ENCODE data around the gene XG.
"Not testable (repeated sequence)": the region's sequence is repeated elsewhere in the genome, so short reads cannot be mapped to it uniquely, and the experiment has no call there.

XG gene

GRCh38 chrX:2723286-2723879 lies 28.5 kb upstream of the XG start:
- H3K4me3 ChIP-seq, result no peak overlapping the region
- no peaks in the 10 kb centered on the region for H3K27me3 ChIP-seq
- peaks cover 97 to 99% (median 98%) of the 10 kb centered on the region in 3 donors for H3K36me3 ChIP-seq
- H3K27ac ChIP-seq, result no peak overlapping the region
- H3K9me3 ChIP-seq, result no peaks in the 10 kb centered on the region
- intact Hi-C loops (cut with DNase I; ENCODE audit: low total_unique reads), result no loop called here
- DNase-seq, result peak in 1 of 2 donors; percentile 47
- TF ChIP-seq CTCF (IDR thresholded peaks at IDR 0.05), result no peak
- no peaks in the 10 kb centered on the region for H3K4me1 ChIP-seq

GRCh38 chrX:2727264-2727663 lies 24.6 kb upstream of the XG start:
- H3K4me1 ChIP-seq; H3K27me3 ChIP-seq; DNase-seq; intact Hi-C loops (cut with DNase I; ENCODE audit: low total_unique reads); H3K4me3 ChIP-seq; H3K27ac ChIP-seq; H3K9me3 ChIP-seq: not testable (repeated sequence)
- peaks cover 90 to 98% (median 95%) of the 10 kb centered on the region in 3 donors for H3K36me3 ChIP-seq

GRCh38 chrX:2732076-2732475 lies 19.8 kb upstream of the XG start:
- intact Hi-C loops (cut with DNase I; ENCODE audit: low total_unique reads), result no loop called here
- Histone ChIP-seq H3K4me1 (no peaks in the 10 kb centered on the region), H3K27me3 (no peaks in the 10 kb centered on the region), H3K4me3 (no peak overlapping the region), H3K9me3 (no peaks in the 10 kb centered on the region), H3K27ac (no peak overlapping the region), H3K36me3 (peaks cover 64 to 78% (median 74%) of the 10 kb centered on the region in 3 donors)
- no peak for TF ChIP-seq CTCF (IDR thresholded peaks at IDR 0.05)
- DNase-seq, result no peak

GRCh38 chrX:2732649-2733048 lies 19.2 kb upstream of the XG start:
- Histone ChIP-seq H3K36me3 (peaks cover 61 to 73% (median 69%) of the 10 kb centered on the region in 3 donors), H3K4me1 (no peaks in the 10 kb centered on the region), H3K9me3 (no peaks in the 10 kb centered on the region), H3K4me3 (no peak overlapping the region), H3K27ac (no peak overlapping the region), H3K27me3 (no peaks in the 10 kb centered on the region)
- intact Hi-C loops (cut with DNase I; ENCODE audit: low total_unique reads), result no loop called here
- DNase-seq, result no peak
- TF ChIP-seq CTCF (IDR thresholded peaks at IDR 0.05), result no peak

- Histone ChIP-seq H3K27me3 (no peaks in the 10 kb centered on the region), H3K27ac (no peak overlapping the region), H3K4me3 (no peak overlapping the region), H3K4me1 (no peaks in the 10 kb centered on the region), H3K36me3 (peaks cover 61 to 73% (median 69%) of the 10 kb centered on the region in 3 donors), H3K9me3 (no peaks in the 10 kb centered on the region)
- no peak for DNase-seq
- intact Hi-C loops (cut with DNase I; ENCODE audit: low total_unique reads), result no loop called here
- no peak for TF ChIP-seq CTCF (IDR thresholded peaks at IDR 0.05)
Measured at GRCh38 chrX:2733286-2733685, 18.6 kb upstream of the XG start.

GRCh38 chrX:2735270-2735669 lies 16.6 kb upstream of the XG start:
- H3K4me3 ChIP-seq, result no peak overlapping the region
- no peaks in the 10 kb centered on the region for H3K9me3 ChIP-seq
- TF ChIP-seq CTCF (IDR thresholded peaks at IDR 0.05), result no peak
- H3K4me1 ChIP-seq, result no peaks in the 10 kb centered on the region
- no peak overlapping the region for H3K27ac ChIP-seq
- DNase-seq, result no peak
- intact Hi-C loops (cut with DNase I; ENCODE audit: low total_unique reads), result no loop called here
- no peaks in the 10 kb centered on the region for H3K27me3 ChIP-seq
- peaks cover 58 to 73% (median 69%) of the 10 kb centered on the region in 3 donors for H3K36me3 ChIP-seq

Data from tibial artery (tissue), 4 donors.